Measurements from ENCODE around the gene DDI2. TPM values are rescaled to one million over a fixed set of nuclear protein-coding genes. Genes with fewer than 3 reads are reported as not detected.

The DDI2 gene
- total RNA-seq, 2 experiments from 2014 or later, result 23.5 to 40.8 TPM

DNA sequence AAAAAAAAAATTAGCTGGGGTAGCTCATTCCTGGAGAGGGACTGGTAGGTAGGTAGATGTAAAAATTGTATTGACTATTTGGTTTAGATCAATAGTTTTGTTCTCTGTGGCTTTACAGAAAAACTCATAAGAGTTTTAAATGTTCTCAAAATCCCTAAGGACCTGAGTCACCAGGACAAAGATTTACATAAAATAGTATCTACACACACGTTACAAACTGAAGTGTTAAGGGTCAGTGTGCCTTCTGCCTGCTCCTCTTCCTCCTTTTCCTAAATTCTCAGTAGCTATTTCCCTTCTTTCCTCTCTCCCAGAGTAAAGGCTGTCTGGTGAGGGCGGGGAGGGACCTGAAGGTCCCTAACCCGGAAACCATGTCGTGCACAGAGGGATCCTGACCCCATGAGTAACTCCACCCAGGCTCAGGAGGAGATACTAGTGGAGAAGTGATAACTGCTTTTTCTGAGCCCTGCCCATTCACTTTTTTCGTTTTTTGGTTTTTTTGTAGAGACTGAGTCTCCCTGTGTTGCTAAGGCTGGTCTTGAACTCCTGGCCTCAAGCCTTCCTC, 74.9 kb downstream of the DDI2 start:
- Histone ChIP-seq H3K36me3 (ENCODE audit: insufficient read depth, low read length) (peaks cover 19% of the 10 kb centered on the region), H3K4me3 (ENCODE audit: low read depth, low read length, poor library complexity, severe bottlenecking) (no peak overlapping the region), H3K27ac (ENCODE audit: low read depth, low read length, poor library complexity, severe bottlenecking) (no peak overlapping the region), H3K9me2 (ENCODE audit: insufficient read depth, low read length) (no peaks in the 10 kb centered on the region), H3K79me2 (ENCODE audit: insufficient read depth, low read depth, low read length) (peaks cover 27% of the 10 kb centered on the region; the same call in 1 of the 2 replicates), H3K4me1 (ENCODE audit: insufficient read depth, low read length, poor library complexity, severe bottlenecking) (peaks cover 12% of the 10 kb centered on the region), H3K9me3 (ENCODE audit: low read length) (no peaks in the 10 kb centered on the region), H2AFZ (ENCODE audit: low read length) (no peak overlapping the region), H4K20me1 (ENCODE audit: insufficient read depth, low read length) (no peaks in the 10 kb centered on the region), H3K4me2 (ENCODE audit: low read length) (no peak overlapping the region)
- no TSS peak for BruUV-seq (replicated peaks)
- intact Hi-C loops (cut with micrococcal nuclease; ENCODE audit: unreplicated experiment), result no loop called here
- no peak for DNase-seq (ENCODE audit: low spot score)
- ChIA-PET POLR2A (interaction anchor here (0.6 kb wide), 1 partner anchor 39 kb away, joined by 4 read pairs; no protein-coding TSS in a partner anchor), CTCF (ENCODE audit: unreplicated experiment) (no interaction called here)
- TF ChIP-seq EZH2phosphoT487 (IDR thresholded peaks at IDR 0.05; ENCODE audit: borderline replicate concordance, low read depth, low read length), result no peak
- TF ChIP-seq, protein P1, sequence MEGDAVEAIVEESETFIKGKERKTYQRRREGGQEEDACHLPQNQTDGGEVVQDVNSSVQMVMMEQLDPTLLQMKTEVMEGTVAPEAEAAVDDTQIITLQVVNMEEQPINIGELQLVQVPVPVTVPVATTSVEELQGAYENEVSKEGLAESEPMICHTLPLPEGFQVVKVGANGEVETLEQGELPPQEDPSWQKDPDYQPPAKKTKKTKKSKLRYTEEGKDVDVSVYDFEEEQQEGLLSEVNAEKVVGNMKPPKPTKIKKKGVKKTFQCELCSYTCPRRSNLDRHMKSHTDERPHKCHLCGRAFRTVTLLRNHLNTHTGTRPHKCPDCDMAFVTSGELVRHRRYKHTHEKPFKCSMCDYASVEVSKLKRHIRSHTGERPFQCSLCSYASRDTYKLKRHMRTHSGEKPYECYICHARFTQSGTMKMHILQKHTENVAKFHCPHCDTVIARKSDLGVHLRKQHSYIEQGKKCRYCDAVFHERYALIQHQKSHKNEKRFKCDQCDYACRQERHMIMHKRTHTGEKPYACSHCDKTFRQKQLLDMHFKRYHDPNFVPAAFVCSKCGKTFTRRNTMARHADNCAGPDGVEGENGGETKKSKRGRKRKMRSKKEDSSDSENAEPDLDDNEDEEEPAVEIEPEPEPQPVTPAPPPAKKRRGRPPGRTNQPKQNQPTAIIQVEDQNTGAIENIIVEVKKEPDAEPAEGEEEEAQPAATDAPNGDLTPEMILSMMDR (conservative IDR thresholded peaks at IDR 0.05; ENCODE audit: low read length), result no peak

DNA sequence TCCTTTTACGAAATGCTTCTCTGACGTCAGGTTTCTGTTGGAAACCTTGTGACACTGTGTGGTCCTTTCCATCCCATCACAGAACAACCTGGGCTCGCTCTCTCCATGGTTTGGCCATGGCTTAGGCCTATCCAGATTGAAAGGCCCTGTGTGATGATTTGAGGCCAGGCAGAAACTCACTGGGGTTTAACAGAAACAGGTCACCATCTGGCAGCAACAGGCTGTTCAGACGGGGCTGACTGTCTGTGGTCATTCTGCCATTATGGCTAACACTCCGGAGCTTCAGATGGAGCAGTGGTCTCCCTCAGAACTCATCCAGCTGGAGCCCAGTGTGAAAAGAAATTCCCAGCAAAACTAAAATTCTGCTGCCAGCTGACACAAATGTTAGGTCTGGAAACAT, 76.1 kb downstream of the DDI2 start:
- H3K27ac ChIP-seq (ENCODE audit: low read depth, low read length, poor library complexity, severe bottlenecking), result no peak overlapping the region
- intact Hi-C loops (cut with micrococcal nuclease; ENCODE audit: unreplicated experiment), result no loop called here
- ChIA-PET CTCF (ENCODE audit: unreplicated experiment) (no interaction called here), POLR2A (no interaction called here)
- H2AFZ ChIP-seq (ENCODE audit: low read length), result no peak overlapping the region
- DNase-seq (ENCODE audit: low spot score), result no peak
- H4K20me1 ChIP-seq (ENCODE audit: insufficient read depth, low read length), result no peaks in the 10 kb centered on the region
- peaks cover 23% of the 10 kb centered on the region for H3K4me1 ChIP-seq (ENCODE audit: insufficient read depth, low read length, poor library complexity, severe bottlenecking)
- no peak overlapping the region for H3K4me3 ChIP-seq (ENCODE audit: low read depth, low read length, poor library complexity, severe bottlenecking)
- H3K9me2 ChIP-seq (ENCODE audit: insufficient read depth, low read length), result no peaks in the 10 kb centered on the region
- no peaks in the 10 kb centered on the region for H3K9me3 ChIP-seq (ENCODE audit: low read length)
- peaks cover 19% of the 10 kb centered on the region for H3K36me3 ChIP-seq (ENCODE audit: insufficient read depth, low read length)
- no peak overlapping the region for H3K4me2 ChIP-seq (ENCODE audit: low read length)
- no peak for TF ChIP-seq EZH2phosphoT487 (IDR thresholded peaks at IDR 0.05; ENCODE audit: borderline replicate concordance, low read depth, low read length)
- TF ChIP-seq, protein P1 (conservative IDR thresholded peaks at IDR 0.05; ENCODE audit: low read length), result no peak
- no TSS peak for BruUV-seq (replicated peaks)
- H3K79me2 ChIP-seq (ENCODE audit: insufficient read depth, low read depth, low read length), result peaks cover 23% of the 10 kb centered on the region; the same call in 1 of the 2 replicates

DNA sequence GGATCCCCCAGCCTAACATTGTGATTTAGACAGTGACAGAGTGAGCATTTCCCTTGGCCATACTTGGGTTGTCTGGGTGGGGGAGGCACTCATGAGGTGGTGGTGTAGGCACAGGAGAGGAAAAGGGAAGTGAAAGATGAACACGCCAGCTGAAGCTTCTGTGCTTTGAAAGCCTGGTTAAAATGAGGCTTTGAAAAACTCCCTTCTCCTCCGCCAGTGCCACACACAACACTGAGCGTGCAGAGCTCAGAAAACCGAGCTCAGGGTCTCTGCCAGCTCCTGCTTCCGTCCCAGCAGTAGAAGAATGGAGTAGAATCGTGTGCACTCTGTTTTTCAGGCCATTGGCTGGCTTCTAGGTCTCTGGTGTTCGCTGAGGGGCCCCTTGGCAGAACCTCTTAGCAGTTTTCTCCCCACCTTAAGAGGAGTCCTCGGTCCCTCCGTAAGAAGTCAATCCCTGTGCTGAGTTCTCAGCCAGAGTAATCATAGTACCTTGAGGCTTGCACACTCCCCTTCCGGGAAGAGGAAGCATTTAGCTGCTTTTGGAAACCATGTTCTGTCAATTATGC, 79.8 kb downstream of the DDI2 start:
- peaks cover 11% of the 10 kb centered on the region for H3K36me3 ChIP-seq (ENCODE audit: insufficient read depth, low read length)
- H4K20me1 ChIP-seq (ENCODE audit: insufficient read depth, low read length), result no peaks in the 10 kb centered on the region
- H3K79me2 ChIP-seq (ENCODE audit: insufficient read depth, low read depth, low read length), result peaks cover 37% of the 10 kb centered on the region; the same call in 1 of the 2 replicates
- TF ChIP-seq, protein P1 (conservative IDR thresholded peaks at IDR 0.05; ENCODE audit: low read length), result no peak
- no peak for TF ChIP-seq EZH2phosphoT487 (IDR thresholded peaks at IDR 0.05; ENCODE audit: borderline replicate concordance, low read depth, low read length)
- no TSS peak for BruUV-seq (replicated peaks)
- POLR2A ChIA-PET, result interaction anchor here (0.6 to 2.0 kb wide), 14 partner anchors 9 to 694 kb away, joined by 3 to 13 read pairs (median 3); partner anchors contain the start of gene PLEKHM2
- intact Hi-C loops (cut with micrococcal nuclease; ENCODE audit: unreplicated experiment), result loop anchor here (1.0 to 2.0 kb wide), 2 partner anchors 80 to 171 kb away; partner anchors contain the start of genes DDI2 and DNAJC16
- H3K4me2 ChIP-seq (ENCODE audit: low read length), result peak overlapping the region; percentile 74
- H3K27ac ChIP-seq (ENCODE audit: low read depth, low read length, poor library complexity, severe bottlenecking), result peak overlapping the region; percentile 93
- peak overlapping the region; percentile 63 for H3K4me3 ChIP-seq (ENCODE audit: low read depth, low read length, poor library complexity, severe bottlenecking)
- peak overlapping the region; percentile 18; the same call in 1 of the 2 replicates for H2AFZ ChIP-seq (ENCODE audit: low read length)
- H3K9me3 ChIP-seq (ENCODE audit: low read length), result no peaks in the 10 kb centered on the region
- peaks cover 36% of the 10 kb centered on the region for H3K4me1 ChIP-seq (ENCODE audit: insufficient read depth, low read length, poor library complexity, severe bottlenecking)
- H3K9me2 ChIP-seq (ENCODE audit: insufficient read depth, low read length), result no peaks in the 10 kb centered on the region
- DNase-seq (ENCODE audit: low spot score), result peak; percentile 93
- CTCF ChIA-PET (ENCODE audit: unreplicated experiment), result interaction anchor here (0.9 to 1.5 kb wide), 2 partner anchors 36 to 79 kb away, joined by 3 to 4 read pairs; no protein-coding TSS in a partner anchor
